Measurements from ENCODE around the gene STC2.

The STC2 gene

DNA sequence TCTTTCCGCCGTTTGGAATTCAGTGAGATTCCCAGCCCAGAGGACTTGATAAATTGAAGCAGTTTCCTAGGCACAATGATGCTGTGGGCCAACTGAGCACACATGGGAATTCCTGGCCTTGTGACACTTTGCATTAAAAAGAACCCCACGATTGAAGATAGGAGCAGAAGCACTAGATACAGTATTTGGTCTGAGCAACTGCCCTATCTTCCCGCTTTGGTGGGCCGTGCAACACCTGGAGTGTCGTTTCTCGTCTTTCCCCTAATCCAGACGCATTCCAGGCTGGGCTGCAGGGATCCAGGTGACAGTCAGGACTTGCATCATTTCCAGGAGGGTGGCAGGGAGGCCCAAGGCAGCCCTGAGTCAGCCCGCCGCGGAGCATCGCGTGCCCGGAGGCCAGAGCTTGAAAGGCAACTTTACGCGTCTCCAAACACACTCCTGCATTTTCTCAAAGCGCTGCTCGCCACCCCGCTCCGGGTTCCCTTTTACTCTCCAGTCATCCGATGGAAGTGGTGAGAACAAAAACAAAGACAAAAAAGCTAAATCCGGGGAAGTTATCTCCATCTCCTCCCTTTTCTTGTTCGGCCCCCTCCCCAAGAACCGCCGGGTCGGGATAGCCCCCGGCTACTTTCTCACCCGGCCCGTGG, 753 bp upstream of the STC2 start:
- peak; percentile 88 for DNase-seq (ENCODE audit: low spot score)

DNA sequence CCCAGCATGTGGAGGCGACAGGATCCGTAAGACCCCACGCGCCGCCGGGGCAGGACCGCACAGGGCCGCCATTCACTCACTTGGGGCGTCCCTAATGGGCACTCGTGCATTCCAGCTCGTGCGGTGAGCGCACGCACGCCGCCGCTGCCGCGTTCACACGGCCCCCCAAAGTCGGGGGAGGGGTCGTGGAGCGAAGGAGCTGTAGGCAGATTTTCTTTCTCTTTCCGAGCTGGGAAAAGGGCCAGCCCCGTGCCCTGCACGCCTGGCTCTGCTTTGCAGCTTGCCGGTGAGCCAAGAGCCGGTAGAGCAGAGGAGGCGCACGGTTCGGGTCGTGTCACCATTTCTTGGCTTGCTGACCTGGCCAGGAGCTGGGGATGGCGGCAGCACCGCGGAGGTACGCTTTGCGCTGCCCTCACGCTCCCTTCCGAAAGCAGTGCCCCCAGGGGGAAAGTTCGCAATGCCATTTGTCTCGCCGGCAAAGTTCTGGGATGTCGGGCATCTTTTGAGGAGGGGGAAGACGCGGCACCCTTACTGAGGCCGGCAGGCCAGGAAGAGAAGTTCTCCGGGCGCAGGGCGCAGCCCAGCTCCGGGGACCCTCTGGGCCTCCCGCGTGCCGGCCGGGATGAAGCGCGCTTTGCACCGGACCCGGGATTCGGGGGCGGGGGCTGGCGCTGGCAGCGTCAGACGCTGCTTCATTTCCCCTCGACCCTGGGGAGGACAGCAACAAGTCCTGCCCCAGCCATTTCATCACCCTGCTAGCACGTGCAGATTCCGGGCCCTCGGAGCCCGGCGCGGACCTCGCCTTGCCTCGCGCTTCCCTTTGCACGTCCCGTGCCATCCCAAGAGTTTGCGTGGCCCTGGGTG, 898 bp downstream of the STC2 start:
- no peak for DNase-seq (ENCODE audit: low spot score)

DNA sequence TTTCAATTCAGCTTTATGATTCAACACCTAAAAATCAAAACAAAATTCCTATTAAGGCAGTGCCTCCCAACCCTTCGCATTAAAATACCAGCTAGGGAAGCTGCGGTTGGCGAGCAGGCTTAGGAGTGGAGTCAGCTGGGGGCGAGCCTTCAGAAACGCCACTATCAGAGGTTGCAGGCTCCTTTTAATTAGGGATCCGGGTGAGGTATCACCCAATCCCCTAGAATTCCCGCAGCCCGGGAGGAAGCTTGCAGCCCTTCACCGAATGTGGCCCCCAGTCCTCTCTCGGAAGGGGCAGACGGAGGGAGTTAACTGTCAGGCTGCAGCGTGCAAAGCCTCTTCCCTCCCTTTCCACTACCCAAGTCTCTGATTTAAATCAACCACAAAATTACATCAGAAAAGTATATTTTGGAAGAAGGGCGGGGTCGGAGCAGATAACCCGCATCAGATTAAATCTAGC, 1.7 kb downstream of the STC2 start:
- peak; percentile 84 for DNase-seq (ENCODE audit: low spot score)

DNA sequence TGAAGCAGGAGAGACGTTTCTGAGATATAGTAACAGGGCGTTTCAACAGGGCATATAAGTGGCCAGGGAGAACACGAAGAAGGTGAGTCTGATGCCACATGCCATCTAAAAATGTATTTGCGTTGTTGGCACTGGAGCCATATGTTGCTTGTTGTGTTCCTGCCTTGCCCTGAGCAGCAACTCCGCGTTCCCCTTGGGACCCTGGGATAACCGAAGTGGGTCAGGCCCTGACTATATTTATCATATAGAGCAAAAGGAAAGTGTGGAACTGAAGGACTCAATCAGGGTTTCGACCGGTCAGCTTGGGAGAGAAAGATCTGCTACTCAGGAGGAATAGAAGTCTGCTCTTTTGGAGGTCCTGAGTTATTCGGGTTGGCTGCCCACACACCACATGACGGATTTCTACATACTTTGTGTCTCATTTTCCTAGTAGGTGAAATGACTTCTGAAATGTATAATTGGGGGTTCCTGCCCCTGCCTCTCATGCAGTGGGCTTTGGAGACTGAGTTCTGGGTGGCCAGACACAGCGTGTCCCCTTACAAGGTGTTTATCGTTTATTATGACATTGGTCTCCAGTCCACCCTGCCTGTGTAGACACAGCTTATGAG, 3.0 kb downstream of the STC2 start:
- no peak for DNase-seq (ENCODE audit: low spot score)

DNA sequence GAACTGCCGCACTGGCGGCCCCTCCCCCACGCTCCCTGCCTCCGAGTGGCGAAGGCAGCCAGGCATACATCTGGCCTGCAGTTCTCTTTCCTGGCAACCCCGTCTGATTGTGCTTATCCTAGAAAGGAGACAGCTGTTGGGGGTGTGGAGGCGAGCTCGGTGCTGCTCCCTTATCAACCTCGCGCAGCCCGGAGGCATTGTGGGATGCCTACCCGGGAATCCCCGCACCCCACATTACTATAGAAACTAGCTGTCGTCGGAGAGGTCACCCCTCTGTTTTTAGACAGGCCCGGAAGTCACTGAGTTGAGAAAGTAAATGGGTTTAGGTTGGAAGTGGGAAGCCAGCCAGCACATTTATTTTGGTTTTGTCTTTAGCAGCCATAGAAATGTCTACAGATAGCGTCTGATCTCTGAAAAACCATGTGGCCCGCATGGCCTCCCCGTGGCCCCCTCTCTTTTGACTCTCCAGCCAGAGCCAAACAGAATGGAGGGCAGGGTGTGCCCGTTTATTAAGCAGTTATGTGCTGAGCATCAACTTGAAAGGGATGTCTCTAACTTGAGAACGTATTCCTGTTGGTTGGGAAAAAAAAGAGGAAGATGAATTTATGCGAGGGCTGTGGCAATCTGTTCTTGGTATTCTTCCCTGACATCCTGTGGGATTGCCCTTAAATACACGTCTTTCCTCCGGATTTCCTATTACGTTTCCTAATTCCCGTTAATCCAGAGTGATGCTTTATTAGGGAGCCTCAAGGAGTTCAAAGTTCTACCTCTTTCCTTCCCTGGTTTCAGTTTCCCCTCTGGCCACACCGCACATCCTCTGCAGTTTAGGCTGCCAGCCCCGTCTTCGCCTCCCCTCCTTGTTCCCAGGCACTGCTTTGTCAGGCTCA, 3.9 kb downstream of the STC2 start:
- no peak for DNase-seq (ENCODE audit: low spot score)

DNA sequence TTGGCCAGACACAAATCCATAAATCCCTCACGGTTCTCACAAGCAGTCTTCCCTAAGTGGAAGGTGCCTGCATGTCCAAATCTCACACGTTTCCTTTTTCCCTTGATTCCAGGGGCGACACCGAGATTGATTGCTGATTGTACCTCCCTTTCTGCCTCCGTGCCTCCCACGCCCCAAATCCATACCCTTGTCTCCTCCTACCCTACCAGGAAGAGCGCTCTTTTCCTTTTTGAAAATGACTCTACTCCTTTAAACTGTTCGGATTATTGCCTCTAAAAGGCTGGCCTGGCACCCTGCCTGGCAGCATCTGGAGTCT, 4.5 kb downstream of the STC2 start:
- no peak for DNase-seq (ENCODE audit: low spot score)

DNA sequence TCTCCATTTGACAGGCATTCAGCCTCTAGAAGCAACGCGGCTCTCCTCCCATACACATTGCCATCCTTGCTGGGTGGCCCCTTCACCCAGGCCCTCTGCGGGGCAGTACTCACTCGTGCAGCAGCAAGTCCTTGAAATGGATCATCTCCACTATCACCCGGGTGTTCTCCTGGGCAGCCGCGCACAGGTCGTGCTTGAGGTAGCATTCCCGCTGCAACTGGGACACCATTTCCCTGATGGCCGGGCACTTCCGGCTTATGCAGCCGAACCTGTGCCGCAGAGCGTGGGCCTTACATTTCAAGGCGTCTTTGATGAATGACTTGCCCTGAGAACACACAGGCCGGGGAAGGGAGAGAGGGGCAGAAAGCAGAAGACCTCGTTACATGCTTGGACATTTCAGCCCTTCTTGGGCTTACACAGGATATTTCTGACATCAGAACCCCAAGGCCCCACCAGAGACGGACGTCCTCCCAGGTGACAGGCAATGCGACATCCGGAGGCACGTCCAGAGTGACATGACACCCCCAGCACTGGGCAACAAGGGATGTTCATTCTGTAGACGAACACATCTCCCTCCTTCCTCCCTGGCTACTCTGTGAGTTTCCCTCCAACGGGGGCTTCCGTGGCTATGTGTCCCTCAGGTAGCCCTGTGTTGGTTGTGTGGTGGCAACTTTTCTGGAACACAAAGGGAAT, 5.0 kb downstream of the STC2 start:
- DNase-seq (ENCODE audit: low spot score): no peak

DNA sequence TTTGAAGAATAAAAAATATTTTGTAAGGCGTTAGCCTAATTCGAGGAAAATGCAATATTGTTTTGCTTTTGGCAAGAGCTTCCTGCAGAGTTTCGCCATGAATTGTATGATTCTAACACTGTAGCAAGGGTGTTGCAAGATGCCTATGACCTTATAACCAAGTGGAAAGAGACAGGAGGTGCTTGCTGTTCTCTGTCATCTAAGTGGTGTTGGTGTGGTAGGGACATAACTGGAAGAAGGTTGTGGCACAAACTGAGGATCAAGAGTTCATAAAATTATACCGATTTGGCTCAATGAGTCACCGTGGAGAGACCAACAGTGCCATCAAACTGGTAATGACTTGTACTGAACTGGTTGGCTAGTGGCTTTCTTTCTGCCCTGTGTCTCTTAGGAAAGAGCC, 6.3 kb downstream of the STC2 start:
- DNase-seq (ENCODE audit: low spot score): no peak

DNA sequence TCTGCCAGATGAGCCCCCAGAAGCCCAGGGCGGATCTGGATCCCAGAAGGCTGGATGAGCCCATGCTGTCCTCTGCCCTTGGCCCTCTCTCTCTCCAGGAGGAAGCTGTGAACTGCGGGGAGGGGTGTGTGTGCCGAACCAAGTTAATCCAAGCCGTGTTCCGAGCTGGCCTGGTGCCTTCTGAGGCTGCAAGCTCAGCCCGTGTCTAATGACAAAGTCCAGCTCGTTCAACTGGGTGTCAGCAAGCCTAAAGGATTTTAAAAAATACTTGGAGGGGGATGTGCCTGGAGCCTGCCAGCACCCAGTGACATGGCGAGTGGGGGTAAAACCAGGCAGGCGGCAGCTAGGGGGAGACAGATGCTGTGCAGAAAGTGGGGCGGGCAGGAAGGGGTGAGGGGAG, 8.0 kb downstream of the STC2 start:
- no peak for DNase-seq (ENCODE audit: low spot score)

DNA sequence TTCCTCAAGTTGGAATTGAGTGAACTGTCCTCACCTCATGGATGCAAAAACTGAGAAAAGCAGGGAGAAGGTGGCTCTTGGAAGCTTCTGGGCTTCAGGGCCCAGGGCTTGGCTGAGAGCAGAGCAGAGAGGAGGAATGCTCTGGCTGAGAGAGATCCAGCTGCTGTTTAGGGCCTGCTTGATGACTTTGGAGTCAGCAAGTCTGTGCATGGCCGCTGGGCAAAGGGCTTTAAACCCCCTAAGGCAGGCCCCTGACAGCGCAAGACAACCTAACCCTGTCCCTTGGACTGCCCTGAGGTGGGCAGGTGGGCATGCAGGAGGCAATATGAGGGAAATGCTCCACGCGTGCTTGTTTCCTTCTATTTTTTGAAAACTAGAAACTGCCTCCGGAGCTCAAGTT, 8.6 kb downstream of the STC2 start:
- no peak for DNase-seq (ENCODE audit: low spot score)

DNA sequence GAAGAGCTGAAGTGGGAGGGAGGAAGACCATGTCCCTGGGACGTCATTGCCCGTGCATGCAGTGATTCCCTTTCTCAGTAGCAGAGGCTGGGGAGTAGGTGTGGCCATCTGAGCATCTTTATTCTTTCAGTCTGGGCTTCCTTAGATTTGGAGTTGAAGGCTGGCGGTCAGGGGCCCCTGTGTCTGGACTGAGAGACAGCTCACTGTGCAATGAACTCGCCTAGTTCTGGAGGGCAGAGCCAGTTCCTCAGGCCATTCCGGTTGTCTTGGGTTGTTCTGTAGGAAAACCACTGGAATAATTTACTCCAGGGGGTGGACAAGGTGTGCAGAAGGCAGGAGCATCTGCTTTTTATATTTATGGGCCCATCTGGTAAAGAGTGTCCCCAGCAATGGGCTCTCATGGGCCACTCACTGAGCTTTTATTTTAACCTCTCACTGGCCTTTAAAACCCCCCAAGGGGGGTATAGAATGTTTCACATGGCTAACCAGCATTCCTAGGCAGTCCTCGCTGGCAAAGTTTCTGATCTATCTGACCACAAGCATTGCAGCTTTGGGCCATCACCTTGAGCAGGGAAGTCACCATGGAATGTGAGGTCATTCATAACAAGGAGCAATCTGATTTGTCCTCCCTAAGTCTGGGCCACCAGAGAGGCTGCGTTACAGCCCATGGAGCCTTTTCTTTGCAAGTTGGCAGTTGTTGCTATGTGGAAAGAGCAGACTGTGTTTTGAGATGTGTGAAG, 9.2 kb downstream of the STC2 start:
- no peak for DNase-seq (ENCODE audit: low spot score)

DNA sequence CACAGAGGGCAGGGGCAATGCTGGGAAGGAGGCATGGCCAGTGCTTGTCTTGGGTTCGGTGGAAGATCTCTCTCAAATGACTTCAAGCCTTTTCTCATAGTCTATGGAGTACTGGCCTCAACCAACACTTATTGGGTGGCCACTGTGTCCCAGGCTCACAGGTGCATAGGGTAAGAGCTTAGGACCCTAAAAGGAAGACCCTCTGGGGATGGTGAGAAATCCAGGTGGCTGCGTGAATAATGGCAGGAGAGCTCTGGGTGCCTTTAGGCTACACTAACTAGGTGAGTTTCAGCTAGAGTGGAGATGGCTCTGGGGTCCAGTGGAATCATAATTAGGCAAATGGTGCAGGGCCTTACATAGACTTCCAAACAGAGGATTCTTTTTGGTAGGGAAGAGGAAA, 9.9 kb downstream of the STC2 start:
- no peak for DNase-seq (ENCODE audit: low spot score)

DNA sequence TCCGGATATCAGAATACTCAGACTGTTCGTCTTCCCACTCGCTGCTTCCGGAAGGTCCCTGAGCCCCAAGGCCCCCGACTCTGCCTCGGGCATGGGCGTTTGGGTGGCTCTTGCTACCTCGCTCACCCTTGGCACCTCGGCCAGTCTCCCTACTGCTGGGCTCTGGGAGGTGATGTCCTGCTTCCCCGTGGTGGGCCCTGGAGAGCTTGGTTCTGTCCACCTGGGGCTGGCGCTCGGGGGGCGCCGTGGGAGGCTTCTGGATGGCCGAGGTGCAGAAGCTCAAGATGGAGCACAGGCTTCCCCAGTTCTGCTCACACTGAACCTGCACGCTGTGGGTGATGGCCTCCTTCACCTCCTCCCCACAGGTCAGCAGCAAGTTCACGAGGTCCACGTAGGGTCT, 10.4 kb downstream of the STC2 start:
- DNase-seq (ENCODE audit: low spot score): no peak

DNA sequence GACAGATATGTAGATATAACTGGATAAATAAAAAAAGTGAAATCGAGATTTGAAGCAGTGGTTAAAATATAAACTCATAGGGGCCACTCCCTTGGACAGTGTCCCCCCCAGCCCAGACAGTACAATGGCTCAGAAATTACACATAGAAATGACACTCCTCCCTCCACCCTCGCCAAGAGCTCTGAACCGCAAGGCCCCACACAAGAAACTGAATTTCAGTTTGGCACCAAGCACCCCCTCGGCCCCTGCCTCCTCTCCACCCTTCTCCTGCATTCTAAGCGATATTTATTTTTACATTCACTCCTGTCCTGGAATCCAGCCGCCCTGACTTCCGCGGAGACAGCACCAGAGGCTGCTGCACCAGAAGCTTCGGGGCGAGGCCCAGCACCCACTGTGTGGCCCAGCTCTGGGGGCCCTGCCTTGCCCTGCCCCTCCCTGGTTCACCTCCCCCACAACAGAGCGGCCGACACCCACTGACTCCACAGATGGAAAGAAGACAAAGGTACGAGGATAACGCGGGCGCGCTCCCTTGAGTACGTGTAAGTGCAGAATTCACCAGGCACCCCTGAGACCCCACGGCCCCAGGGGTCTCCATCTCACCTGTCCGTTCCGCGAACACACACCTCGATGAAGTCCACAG, 11.0 kb downstream of the STC2 start:
- no peak for DNase-seq (ENCODE audit: low spot score)

DNA sequence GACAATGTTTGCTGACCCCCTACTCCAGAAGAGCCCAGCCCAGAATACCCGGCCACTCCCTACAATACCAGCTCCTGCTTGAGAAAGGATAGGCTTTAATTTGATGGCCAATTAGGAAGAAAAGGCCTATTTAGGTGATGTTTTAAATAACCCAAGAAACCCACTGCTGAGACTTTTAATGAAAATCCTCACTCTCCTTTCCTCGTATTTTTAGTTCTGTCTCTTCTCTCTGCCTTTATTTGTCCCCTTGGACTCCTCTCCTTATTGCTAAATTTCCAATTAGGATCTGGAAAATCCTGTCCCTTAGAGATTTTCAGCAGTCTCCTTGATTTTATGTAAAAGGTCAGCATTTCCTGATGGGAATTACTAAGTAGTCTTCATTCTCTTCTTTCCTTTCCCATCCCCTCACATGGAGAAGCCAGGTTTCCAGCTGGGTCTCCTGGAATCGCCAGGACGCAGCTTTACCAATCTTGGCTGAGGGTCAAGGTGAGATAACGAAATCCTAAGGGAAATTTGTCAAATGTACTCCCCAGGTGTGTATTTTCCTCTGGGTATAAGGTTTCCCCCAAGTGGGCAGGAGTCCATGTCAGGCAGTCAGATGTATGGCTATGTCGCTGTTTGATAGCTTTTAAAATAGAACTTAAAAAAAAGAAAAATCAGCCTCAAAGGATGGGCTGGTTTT, 11.7 kb downstream of the STC2 start:
- DNase-seq (ENCODE audit: low spot score): no peak

DNA sequence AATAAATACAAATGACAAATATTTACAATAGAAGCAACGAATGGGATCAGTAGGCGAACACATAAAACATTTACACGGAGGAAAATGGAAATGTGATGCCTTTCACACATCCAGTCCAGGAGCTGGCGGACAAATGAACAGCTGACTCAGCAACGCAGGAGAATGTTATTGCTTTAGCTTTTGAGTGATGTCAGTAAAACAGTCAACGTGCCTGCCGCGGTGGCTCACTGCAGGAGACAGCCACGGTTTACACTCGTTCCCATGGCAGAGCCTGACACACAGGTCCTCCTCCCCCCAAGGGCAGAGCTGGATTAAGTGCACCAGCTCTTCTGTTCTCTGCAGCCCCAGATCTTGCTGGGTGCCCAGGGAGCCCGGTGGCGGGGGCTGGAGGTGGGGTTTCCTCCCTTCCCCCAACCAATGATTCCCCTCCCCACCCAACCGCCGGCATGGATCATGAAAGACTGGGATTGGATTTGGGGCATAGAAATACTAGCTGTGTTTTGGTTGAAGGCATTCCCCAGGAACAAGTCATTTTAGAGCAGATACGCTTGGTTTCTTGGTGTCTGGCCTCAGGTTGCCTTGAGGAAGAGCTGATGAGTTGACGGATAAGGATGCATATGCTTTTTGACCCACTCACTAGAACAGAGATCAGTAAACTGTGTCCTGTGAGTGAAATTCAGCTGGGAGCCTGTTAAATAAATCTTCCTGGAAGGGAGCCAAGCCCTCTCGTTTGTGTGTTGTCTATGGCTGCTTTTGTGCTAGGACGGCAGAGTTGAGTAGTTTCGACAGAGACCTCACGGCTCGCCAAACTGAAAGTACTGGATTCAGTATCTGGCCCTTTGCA, 12.5 kb downstream of the STC2 start:
- DNase-seq (ENCODE audit: low spot score): peak; percentile 38

DNA sequence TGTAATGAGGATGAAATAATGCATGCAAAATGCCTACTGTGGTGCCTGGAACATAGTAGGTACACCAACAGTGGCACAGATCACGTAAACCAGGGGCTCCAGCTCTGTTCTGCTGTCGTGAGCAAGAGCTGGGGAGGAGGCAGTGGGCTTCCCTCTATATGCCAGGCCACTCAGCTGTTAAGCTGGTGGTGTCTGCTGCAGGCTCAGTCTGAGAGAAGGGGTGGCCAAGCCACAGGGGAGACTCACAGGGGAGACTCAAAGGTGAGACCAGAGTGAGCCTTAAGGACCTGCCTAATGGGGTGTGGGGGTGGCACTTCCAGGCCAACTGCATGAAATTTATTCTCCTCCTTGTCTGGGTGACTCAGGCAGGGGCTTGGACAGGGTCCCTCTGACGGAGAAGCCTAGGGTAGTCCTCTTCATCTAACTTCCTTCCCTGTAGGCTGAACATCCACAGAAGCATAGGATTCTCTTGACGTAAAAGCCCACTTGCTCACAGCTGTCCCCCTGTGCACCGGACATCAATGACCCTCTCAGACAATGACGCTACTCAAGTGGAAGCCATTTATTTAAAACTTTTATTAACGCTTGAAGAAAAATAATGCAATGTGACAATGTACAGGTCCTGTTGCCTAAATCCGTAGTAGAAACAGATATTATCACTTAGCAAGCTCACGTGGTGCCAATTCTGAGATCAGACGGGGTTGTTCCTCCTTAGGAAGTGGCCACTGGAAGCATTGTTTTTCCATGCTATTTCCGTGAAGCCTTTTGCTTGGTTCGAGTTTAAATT, 13.9 kb downstream of the STC2 start:
- no peak for DNase-seq (ENCODE audit: low spot score)

DNA sequence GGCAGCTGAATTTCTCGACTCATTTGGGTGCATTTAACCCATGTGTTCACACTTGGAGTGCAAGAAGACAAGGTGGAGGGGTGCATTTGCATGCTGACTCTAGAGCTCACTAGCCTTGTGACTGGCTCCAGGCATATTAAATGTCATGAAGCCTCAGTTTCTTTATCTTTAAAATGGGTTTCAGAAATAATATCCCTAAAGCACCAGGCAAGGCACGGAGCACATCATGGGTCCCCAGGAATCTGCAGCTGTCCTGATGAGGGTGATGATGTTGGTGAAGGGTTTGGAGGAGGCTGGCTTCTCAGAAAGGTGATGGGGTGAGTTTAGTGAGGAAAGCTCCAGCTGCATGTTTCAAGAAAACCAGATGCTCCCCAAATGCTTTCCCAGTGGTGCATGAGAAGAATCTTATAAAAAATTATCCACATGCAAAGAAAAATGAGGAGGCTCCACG, 14.8 kb downstream of the STC2 start:
- DNase-seq (ENCODE audit: low spot score): no peak
